Glomerular endothelial cell (primary cell): ENCODE measurements around the gene RAP1GAP2. TPM values are rescaled to one million over a fixed set of nuclear protein-coding genes. Genes with fewer than 3 reads are reported as not detected.
"Not testable (repeated sequence)": the region's sequence is repeated elsewhere in the genome, so short reads cannot be mapped to it uniquely, and the experiment has no call there.

Source experiments
- DNase-seq: peaks from one replicate; pipeline ENCODE4 v3.0.0-alpha.2; 2011; ENCODE audit warnings: low read depth, low spot score; ENCODE audit errors: extremely low read depth
- total RNA-seq: library from RNA; depleted of rRNA; stranded (reverse); fragments of >200 nt; gene quantifications from 2 replicates; pipeline ENCODE4 v1.2.3, GENCODE V29; 2015

Gene RAP1GAP2
- total RNA-seq, 1 donor from 2014 or later: 5.1 TPM

DNA sequence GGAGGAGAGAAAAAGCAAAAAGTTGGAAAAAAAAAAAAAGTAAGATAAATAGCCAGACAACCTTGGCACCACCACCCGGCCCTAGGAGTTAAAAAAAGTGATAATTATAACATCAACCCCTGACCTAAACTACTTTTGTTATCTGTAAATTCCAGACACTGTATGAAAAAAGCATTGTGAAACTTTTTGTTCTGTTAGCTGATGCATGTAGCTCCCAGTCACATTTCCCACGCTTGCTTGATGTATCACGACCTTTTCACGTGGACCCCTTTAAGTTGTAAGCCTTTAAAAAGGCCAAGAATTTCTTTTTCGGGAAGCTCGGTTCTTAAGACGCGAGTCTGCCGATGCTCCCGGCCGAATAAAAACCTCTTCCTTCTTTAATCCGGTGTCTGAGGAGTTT, 10.9 kb upstream of the RAP1GAP2 start:
- not testable (repeated sequence) for DNase-seq

DNA sequence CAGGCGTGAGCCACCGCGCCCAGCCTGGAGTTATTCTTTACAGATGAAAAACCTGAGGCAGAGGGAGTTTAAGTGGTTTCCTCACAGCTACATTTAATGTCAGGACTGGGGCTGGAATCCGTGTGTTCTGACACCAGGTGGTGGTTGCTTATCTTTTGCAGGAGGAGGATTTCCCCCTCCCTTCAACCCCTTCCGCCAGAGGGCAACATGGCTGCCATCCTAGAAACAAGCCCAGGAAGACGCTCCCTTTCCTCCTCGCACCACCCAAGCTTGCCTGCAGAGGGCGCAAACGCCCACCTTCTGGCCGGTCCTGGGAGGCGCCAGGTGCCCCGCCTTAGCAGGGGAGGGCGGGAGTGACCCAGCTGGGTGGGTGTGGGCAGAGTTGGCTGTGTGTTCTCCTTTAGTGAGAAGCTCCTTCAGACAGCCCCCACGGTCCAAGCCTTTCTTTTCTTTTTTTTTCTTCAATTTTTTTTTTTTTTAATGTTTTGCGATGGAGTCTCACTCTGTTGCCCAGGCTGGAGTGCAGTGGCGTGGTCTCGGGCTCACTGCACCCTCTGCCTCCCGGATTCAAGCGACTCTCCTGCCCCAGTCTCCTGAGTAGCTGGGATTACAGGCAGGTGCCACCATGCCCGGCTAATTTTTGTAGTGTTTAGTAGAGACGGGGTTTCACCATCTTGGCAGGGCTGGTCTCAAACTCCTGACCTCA, 9.9 kb upstream of the RAP1GAP2 start:
- peak; percentile 37 for DNase-seq

DNA sequence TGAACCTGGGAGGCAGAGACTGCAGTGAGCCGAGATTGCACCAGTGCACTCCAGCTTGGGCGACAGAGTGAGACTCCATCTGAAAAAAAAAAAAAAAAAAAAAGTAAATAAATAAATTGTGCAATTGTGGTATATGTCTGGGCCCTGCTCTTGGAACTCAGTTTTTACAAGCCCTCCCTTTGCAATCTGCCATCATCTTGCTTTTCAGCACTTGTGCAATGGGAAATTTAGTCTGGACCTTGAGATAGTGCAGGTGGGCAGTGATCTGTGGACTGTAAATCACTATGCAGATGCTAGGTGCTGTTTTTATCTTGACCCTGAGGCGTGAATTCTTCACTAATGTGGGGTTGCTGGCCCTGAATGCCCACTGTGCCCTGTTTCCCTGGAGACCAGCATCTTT, 6.5 kb upstream of the RAP1GAP2 start:
- no peak for DNase-seq

DNA sequence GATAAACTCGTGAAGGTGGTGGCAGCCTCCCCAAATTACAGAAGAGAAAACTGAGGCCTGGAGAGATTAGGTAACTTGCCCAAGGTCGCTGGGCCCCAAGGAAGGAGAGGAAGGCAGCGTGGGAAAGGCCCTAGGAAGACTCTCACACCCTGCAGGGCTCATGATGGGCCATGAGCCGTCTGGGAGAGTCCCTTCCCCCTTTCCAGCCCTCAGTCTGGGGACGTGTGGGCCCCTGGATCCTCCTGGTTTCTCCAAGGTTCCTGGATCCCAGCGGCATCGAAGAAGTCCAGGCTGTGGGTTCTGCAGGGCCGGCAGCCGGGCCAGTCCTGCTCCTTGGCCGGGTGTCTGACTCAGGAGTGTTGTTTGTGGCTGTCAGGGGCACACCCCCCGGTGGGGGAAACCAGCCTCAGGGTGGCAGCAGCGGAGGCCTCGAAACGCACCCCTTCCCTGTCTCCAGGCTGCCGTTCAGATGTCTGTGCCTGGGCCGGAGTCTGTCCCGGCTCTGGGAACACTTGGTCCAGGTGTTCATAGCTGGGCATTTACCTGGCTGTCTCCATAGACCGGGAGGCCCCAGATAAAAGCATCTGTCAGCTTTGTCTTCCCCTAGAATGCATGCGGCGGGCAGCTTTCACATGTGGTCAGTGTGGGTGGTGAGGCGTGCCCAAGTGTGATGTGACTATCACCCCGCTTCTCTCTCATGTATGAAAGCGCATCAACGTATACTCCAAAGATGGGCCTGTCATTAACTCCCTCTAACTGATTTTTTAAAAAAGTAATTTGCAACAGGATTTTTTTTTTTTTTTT, 3.7 kb upstream of the RAP1GAP2 start:
- DNase-seq: no peak

DNA sequence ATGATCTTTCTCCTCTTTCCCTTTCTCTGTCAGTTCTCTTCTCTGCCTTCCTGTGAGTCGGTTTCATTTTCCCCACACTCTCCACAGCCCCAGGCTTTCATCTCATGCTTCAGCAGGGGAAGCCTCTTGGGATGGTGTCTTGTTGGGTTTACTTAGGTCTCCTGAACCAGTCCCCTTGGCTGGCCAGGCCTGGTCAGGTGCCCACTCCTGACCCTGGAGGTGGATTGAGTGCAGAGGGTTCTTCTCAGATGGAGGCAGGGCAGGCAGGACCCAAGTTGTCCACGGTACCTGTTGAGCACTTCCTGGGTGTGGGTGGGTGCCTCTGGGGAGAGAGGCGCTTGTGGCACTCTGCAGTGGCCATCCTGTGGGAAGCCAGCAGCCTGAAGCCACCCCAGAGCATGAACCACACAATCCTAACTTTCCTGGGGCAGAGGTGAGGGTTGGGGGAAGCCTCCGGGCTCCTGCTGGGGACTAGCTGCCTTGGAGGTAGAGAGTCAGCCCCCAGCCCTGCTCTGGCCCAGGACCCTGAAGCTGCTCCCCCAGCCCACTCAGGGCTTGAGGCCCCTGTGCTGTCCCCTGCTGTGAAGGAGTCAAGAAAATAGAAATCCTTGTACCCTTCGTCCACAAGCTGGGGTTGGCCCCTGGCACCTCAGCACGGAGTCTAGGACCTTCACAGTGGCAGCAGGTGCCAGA, 2.0 kb upstream of the RAP1GAP2 start:
- DNase-seq: no peak

DNA sequence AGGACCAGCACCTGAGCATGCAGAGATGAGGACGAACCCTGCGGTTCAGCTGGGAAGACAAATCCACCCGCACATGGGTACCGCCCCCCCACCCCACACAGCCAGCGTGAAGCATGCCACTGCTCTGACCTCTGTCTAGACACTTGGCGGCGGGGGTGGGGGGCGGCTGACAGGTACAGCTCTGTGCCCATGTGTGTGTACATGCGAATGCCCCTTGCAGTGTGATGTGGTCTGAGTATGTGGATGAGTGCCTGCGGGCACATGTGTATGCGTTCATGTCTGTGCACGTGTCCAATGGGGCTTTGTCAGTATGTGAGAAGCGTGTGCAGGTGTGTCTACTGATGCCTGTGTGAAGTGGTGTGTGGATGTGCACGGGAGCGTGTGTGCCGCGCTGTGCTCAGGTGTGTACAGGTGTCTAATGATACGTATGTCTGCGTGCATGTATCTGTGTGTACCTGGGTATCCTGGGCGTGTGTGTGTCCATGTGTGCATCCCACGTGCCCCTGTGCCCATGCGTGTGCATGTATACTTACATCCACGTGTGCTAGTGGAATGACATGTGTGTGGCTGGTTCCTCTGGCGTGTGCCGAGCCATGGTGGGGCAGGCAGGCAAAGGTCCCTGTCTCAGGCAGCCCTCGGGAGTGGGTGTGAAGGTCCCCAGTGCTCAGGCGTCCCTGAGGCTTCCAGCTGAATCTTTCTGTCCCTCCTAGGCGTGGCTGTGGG, 636 bp upstream of the RAP1GAP2 start:
- DNase-seq: no peak

DNA sequence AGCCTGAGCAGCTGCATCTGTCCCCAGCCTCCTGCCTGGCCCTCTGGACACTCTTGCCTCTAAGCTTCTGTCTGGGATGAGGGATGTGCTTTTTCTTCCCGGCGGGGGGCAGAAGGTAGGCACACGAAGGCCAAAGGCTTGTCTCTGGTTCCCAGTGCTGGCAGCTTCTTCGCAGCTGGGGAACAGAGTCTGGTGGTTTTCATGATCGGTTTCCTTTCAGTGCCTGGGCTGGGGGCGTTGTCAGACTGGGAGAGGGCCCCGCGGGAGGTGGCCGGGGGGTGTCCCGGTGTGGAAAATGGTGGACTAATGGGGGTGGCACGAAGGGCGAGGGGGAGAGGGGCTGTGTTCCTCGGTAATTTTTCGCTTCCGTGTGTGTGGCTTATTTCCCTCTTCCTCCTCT, 988 bp downstream of the RAP1GAP2 start:
- no peak for DNase-seq

DNA sequence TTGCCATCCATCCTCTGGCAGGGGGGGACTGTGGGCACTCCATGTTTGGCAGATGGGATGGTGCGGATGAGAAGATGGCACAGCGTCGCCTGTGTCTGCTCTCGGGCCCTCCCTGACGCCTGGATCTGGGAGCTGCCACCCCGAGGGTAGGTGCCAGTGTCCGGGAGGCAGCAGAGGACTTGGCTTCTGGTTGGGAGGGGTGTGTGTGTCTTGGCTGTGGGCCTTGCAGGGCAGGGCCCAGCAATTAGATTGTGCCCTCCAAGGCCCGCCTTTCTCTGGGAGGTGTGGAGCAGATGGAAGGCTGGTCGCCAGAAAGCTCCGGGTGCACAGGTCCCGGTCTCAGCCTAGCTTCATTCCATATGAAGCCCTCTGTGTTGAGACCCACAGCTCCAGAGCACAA, 1.4 kb downstream of the RAP1GAP2 start:
- no peak for DNase-seq

DNA sequence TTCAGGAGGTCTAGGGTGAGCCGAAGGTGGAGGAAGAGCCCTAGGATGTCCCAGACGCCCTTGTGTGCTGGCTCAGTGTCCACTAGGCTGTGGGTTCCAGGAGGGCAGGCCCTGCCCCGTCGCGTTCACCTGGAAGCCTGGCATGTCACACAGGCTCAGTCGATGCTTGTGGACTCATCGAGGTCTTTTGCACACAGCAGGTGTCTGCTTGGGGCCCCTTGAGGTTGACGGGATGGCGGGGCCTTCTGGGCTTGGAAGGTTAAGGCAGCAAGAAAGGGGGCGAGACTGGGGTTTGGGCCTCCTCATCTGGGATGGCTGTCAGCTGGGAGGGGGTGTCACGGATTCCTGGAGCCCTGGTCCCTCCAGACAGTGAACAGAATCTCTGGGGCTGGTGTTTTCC, 1.9 kb downstream of the RAP1GAP2 start:
- DNase-seq: no peak

DNA sequence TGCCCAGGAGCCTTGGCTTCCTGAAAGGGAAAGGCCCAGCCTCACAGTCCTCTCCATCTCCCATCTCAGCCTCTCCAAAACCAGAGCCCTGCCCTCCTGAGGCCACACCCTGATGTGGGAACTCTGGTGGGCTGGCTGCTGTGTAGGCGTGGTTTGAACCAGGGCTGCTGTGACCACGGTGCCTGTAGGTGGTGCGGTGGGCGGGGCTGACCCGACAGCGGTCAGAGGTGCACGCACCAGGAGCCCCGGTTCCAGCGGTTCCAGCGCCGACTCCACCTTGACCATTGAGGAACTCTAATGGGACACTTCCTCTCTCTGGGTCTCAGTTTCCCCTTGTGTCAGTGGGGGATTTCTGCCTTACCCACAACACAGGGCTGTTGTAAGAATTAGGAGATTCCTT, 2.4 kb downstream of the RAP1GAP2 start:
- DNase-seq: no peak

DNA sequence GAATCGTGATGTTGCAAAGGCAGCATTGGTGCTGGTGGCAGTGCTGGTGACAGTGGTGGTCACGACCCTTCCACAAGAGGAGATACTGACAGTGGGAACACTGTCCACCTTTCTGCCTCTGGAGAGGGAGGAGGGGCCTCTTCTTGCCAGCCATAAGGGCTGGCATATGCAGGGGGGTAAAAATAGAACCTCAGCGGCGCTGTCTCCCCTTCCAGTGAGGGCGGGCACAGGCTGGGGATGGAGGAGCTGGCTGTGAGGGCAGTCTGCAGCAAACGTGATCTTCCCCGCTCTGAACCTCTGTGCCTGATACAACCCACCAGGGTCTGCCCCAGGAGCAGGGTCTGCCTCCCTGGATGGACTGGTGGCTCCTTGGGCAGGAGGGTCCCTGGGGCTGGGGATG, 3.4 kb downstream of the RAP1GAP2 start:
- no peak for DNase-seq

DNA sequence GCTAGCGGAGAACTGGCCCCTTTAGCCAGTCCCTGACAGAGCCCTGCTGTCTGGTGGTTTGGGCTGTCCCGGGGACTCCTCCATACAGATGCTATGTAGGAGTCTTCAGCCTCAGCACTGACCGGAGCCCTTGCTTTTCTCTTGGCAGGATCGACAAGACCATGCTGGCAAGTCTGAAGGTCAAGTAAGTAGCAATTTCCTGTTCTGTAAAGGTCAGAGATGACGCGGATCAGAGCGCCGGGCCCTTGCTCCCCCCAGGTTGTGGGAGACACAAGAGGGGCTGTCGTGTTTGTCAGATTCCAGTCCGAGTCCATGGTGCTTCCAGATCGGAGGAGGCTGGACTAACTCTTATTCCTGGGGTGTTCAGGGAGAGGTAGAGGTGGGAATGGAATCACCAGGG, 4.1 kb downstream of the RAP1GAP2 start:
- DNase-seq: no peak

DNA sequence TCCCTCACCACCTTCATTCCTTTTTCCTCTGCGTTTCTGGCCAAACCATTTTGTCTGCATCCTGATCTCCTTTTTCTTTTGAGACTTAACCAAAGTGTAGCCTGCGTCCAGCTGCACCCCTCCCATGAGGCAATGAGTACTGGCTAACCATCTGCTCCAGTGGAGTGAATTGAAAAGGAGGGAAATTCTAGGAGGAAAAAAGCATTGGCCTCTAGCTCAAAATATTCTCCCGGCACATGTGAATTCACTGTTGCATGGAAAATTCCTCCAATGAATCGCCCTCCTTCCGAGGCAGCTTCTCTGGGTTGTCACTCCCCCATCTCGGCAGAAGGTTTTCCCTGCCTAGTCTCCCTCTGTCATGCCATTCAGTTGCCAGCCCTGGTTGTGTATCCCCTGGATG, 5.6 kb downstream of the RAP1GAP2 start:
- DNase-seq: no peak

DNA sequence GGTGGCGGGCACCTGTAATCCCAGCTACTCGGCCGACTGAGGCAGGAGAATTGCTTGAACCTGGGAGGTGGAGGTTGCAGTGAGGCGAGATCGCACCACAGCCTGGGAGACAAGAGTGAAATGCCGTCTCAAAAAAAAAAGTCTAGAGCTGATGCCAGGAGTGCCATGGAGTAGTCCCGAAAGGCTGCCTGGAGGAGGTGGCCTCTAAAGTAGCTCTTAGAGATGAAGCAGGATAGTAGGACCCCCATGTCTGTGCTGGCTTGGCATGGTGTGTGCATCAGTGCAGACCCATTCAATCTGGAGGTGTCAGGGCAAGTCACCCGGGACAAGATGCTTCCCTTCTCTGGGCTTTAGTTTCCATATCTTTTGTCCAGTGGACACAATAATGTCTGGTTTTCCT, 6.3 kb downstream of the RAP1GAP2 start:
- no peak for DNase-seq

DNA sequence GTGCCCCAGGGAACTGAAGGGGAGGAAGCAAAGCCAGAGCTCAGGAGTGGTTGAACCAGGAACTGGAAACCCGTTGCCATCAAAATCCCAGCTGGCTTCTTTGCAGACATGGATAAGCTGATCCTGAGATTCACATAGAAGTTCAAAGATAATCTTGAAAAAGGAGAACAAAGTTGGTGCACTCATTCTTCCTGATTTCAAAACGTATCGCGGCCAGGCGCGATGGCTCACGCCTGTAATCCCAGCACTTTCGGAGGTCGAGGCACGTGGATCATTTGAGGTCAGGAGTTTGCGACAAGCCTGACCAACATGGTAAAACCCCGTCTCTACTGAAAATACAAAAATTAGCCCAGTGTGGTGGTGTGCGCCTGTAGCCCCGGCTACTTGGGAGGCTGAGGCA, 7.1 kb downstream of the RAP1GAP2 start:
- no peak for DNase-seq

DNA sequence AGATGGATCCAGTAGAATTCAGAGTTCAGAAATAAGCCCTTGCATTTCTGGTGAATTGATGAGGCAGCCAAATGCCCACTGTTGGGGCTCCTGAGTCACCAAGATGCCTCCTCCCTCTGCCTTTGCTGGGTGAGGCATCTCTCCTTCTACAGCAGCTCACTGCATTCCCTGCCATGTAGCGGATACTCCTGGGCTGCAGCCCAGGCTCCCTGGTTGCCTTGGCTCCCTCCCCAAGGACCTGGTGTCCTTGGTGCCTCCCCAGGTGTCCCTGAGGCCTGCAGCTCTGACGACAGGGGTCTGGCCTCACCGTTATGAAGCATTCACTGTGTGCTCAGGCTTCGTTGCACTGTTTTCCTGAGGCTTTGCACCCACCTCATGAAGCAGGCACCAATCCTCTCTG, 7.7 kb downstream of the RAP1GAP2 start:
- DNase-seq: no peak

DNA sequence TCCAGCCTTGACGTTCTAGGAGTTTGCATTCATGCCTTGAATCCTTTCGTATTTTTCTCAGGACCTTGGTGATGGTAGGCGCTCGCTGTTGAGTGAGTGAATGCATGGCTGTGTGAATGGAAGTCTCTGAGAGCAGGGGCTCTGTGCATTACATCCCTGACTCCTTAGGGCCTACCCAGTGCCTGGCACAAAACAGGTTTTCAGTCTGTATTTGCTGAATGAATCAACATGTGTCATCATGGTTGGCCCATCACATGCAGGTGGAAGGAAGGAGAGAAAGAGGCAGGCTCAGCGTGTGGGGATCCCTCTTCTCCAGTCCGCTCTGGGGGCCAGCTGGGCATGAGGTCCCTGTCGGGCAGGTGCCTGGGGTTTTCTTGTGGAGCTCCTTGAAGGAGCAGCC, 8.7 kb downstream of the RAP1GAP2 start:
- DNase-seq: no peak

DNA sequence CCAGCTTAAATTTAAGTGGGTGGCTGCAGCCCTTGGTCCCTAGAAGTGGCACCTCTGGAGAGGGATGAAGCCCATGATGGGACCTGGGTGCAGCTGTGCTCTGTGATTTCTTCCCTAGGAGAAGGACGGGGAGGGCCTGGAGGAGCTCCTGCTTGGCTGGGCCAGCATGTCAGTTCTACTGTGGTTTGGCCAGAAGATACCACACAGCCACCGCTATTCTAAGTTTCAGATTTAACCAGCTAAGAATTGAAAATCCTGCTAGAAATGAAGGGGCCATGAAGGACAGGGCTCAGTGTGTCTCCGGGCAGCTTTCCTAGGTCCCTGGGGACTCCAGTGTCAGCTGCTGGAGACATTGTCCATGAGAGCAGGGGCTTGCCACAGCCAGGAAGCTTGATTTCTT, 9.7 kb downstream of the RAP1GAP2 start:
- no peak for DNase-seq

DNA sequence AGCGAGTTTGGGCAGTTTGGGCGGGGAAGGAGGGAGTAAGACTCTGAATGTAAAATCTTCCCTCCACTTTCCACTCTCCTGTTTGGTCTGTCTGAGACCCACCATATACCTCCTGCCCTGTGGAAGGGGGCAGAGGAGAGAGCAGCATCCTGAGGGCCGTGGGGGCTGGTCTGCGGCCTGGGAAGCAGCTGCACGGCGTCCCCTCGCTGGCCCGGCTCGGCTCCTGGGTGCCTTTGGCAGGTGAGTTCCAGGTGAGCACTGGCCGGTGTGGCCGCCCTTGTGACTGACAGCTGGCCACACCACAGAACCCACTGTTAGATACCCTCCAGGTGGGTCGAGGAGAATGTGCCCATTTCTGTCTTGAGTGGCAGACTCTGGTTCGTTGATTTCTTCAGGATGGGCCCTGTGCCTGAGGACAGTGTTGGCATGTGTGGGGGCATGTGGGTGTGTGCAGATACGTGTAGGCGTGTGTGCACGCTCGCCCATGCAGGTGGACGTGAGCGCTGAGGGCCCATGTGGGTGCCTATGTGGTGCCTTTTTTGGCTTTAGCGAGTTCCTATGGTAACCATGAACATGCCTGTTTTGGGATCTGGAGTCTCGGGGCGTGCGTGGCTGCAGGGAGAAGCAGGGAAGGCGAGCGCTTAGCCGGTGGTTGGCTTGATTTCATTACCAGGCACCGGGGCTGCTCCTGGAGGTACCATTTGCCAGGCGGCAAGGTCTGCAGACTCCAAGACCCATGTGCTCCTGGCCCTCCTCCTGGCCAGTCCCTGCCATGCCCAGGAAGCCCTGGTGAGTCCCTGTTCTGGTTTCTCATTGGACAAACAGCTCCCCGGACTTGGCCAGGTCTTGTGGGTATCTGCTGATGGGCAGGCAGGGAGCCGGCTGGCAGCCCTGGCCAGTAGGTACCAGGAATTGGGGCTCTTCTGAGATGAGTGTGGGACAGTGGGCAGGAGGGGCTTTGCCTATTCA, 12.4 kb downstream of the RAP1GAP2 start:
- no peak for DNase-seq

DNA sequence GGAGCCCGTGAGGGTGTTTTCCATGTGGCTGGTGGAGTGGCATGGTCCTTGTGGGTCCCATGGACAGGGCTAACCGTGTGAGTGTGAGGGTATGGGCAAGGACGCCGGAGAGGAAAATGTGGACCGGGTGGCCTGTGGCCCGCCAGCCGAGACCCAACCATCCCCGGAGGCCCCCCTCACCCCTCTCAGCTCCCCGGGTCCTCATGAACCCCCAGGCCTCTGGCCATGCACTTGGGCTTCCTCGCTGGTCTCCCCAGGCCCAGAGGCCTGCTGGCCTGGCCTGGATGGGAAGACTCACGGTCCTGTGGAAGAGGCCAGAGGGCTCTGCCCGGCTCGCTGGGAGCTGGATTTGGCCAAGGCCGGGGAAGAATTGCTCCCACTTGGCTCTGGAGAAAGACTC, 13.1 kb downstream of the RAP1GAP2 start:
- DNase-seq: no peak
